Inferior parietal cortex (tissue), 1 donor: ENCODE data around the gene RAD51AP1.
A peak's percentile ranks its signal among the peaks of the same experiment; 100 is the strongest.
"Not testable (repeated sequence)": the region's sequence is repeated elsewhere in the genome, so short reads cannot be mapped to it uniquely, and the experiment has no call there.

Experiments used
- DNase-seq: peaks from one replicate; pipeline ENCODE4 v3.0.0-alpha.2; 2016; ENCODE audit errors: extremely low spot score

RAD51AP1 gene

GRCh38 chr12:4538207-4539160, at the start of gene RAD51AP1:
Gene RAD51AP1, plus strand, starts transcription at chr12:4538890. Its CDS starts 50 bp downstream, at chr12:4538940.
- peak; percentile 97 for DNase-seq

GRCh38 chr12:4489556-4489955, 49.1 kb upstream of the RAD51AP1 start:
- DNase-seq = no peak

GRCh38 chr12:4490973-4491372, 47.7 kb upstream of the RAD51AP1 start:
- no peak for DNase-seq

GRCh38 chr12:4496145-4496838, 42.4 kb upstream of the RAD51AP1 start:
- DNase-seq = no peak

GRCh38 chr12:4499186-4499585, 39.5 kb upstream of the RAD51AP1 start:
- no peak for DNase-seq

GRCh38 chr12:4505376-4505986, 33.2 kb upstream of the RAD51AP1 start:
- no peak for DNase-seq

- DNase-seq = no peak
These were observed 32.3 kb upstream of the RAD51AP1 start for GRCh38 chr12:4506430-4506829.

- DNase-seq = no peak
These were observed 31.8 kb upstream of the RAD51AP1 start for GRCh38 chr12:4506870-4507269.

GRCh38 chr12:4508503-4508902, 30.2 kb upstream of the RAD51AP1 start:
- not testable (repeated sequence) for DNase-seq

GRCh38 chr12:4509269-4509668, 29.4 kb upstream of the RAD51AP1 start:
- DNase-seq = not testable (repeated sequence)

GRCh38 chr12:4518106-4518728, 20.5 kb upstream of the RAD51AP1 start:
- DNase-seq = no peak

- not testable (repeated sequence) for DNase-seq
These were observed 15.2 kb upstream of the RAD51AP1 start for GRCh38 chr12:4523443-4523842.

GRCh38 chr12:4526923-4527546, 11.7 kb upstream of the RAD51AP1 start:
- no peak for DNase-seq

GRCh38 chr12:4530160-4530559, 8.5 kb upstream of the RAD51AP1 start:
- no peak for DNase-seq

- DNase-seq = no peak
These were observed 7.6 kb upstream of the RAD51AP1 start for GRCh38 chr12:4530982-4531586.

- no peak for DNase-seq
These were observed 3.6 kb upstream of the RAD51AP1 start for GRCh38 chr12:4535092-4535491.

- no peak for DNase-seq
These were observed 2.8 kb upstream of the RAD51AP1 start for GRCh38 chr12:4535871-4536270.

- DNase-seq = no peak
These were observed 629 bp downstream of the RAD51AP1 start for GRCh38 chr12:4539167-4539870.

GRCh38 chr12:4540170-4540569, 1.5 kb downstream of the RAD51AP1 start:
- no peak for DNase-seq

GRCh38 chr12:4540638-4541037, 1.9 kb downstream of the RAD51AP1 start:
- no peak for DNase-seq
